Astrocyte of the spinal cord (primary cell): Measurements from ENCODE around the gene PRKG1.

Experiments
- DNase-seq: peaks from one replicate; pipeline ENCODE4 v3.0.0; 2011; ENCODE audit warnings: low read depth, low spot score
- H3K4me3 ChIP-seq: 2 replicates; pipeline ENCODE4 v1.5.1; 2011; ENCODE audit warnings: low read depth, mild to moderate bottlenecking, low read length, moderate library complexity
- CTCF ChIP-seq: IDR thresholded peaks from 2 replicates; pipeline ENCODE4 v1.5.1; 2012; ENCODE audit warnings: low read depth, mild to moderate bottlenecking, low read length, inconsistent platforms
- in situ Hi-C: cut with HindIII; loops from 2 replicates; pipeline ENCODE4 v1.10.0; 2017; ENCODE audit warnings: low sequenced_read_pairs

PRKG1 gene

DNA sequence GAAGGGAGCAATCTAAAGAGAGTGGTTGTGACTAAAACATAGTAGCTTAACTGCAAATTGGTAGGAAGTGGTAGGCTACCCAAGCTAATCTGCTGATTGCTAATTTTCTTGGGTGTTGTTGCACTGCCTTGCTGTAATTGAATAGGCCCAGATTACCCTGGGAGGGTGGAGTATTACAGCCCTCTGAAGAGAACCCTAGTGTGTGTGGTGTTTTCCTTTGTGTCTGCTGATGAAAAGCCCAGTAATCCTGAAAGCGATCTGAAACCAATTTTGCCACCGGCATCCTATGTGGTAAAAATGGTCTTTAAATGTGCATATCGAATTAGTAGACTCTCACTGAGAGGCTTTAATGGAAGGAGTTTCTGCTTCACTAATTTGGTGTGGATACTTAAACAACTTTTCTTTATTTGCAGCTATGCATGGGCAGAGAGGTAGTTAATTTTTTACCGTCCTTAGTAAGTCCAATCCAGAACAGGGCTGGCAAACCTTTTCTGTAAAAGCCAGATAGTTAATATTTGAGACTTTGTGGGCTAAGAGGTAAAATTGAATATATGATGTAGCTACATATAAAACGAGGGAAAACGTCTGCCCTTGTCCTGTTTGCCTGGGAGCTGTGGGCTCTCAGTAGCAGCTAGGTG, 532.7 kb downstream of the PRKG1 start:
- no peak overlapping the region for H3K4me3 ChIP-seq
- TF ChIP-seq CTCF = no peak
- no peak for DNase-seq
- in situ Hi-C loops = no loop called here

- in situ Hi-C loops = no loop called here
- H3K4me3 ChIP-seq = no peak overlapping the region
- TF ChIP-seq CTCF = no peak
- DNase-seq = no peak
Measured at GRCh38 chr10:51607463-51607835, 533.2 kb downstream of the PRKG1 start.

DNA sequence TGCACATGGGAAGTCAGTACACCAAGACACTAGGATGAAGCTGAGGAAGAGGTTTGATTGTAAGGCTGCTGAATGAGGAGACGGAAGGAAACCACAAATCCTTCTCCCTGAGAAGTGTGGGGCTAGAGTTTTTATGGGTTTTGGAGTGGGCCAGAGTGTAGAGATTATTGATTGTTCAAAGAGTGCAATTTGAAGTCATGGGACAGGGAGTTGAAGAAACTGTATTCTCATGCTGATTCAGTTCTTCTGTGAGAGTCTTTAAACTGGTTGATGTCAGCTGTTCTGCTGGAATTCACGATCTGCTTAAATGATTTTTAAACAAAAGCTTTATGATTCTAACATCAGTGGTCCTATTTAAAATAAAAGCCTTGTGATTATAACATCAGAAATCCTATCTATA, 533.9 kb downstream of the PRKG1 start:
- in situ Hi-C loops = no loop called here
- no peak for TF ChIP-seq CTCF
- DNase-seq = no peak
- no peak overlapping the region for H3K4me3 ChIP-seq

DNA sequence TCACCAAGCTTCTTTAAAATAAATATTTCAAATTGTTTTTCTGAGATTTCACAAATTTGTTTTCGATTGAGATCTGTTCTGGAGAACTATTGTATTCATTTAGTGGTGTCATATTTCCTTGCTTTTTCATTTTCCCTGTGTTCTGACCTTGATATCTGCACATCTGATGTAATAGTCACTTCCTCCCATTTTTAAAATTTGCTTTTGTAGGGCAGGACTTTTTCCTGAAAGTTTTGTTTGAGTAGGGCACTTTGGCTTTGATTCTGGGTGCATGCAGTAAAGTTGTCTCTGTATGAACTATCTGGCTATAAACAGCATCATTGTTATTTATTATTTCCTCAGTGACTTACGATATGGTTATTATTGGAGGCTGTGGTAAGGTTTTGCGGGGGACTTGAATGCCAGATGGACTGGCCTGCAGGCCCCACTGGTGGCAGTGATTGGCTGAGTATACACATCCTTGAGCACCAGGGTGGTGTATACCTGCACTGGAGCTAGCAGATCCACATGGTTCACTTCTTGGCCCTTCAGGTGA, 541.5 kb downstream of the PRKG1 start:
- DNase-seq = no peak
- in situ Hi-C loops = no loop called here

GRCh38 chr10:51617576-51618235, 543.4 kb downstream of the PRKG1 start:
- TF ChIP-seq CTCF = no peak
- no peak for DNase-seq
- H3K4me3 ChIP-seq = no peak overlapping the region
- in situ Hi-C loops = no loop called here

More for the DNA sequence above, 541.5 kb downstream of the PRKG1 start:
- TF ChIP-seq CTCF = no peak
- no peak overlapping the region for H3K4me3 ChIP-seq

- TF ChIP-seq CTCF = no peak
- H3K4me3 ChIP-seq = no peak overlapping the region
- in situ Hi-C loops = no loop called here
- no peak for DNase-seq
Measured at GRCh38 chr10:51619365-51619764, 545.1 kb downstream of the PRKG1 start.
